K562 (cell line): ENCODE results near the gene PLA2G4A.

Experiments
- CBFB ChIP-seq: sonication (generic); formaldehyde crosslinking; IDR thresholded peaks from 2 replicates; pipeline ENCODE4 v1.4.0; 2020; ENCODE audit warnings: mild to moderate bottlenecking, missing genetic modification reagents
- TF ChIP-seq, protein P1 (sequence below): sonication (generic); formaldehyde crosslinking; IDR thresholded peaks from 2 replicates; pipeline ENCODE4 v1.5.0; 2020; ENCODE audit warnings: missing genetic modification reagents

DNA sequence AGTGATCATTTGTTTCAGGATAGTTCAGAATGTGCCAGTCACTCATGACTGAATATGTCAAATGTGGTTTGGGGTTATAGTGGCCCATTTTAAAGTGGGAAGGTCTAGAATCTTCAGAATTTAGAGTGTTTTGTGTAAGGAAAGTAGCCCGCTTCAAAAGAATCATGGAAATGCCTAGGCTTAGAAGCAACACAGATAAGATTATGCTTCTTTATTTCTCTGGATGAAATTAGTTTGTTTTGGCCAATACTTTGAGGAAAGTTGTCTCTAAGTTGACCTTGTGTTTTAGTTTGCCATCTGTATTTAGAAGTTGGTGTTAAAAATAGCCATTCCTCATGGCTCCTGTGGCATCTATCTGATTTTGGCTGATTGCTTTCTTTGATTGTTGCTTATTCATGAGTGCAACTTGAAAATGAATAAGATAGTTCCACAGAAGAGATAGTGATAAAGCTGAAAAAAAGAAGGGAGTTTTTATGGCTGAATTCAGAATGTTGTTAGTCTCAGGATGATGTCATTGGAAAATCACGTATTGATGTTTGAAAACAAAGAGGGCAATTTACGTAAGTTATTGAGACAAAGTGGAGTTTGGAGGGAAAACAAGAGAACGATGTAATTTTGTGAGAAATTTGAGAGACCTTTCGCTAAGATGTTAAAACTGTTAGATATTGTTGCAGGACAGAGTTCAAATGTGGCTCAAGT lies 71.9 kb downstream of the PLA2G4A start:
- TF ChIP-seq, protein P1, sequence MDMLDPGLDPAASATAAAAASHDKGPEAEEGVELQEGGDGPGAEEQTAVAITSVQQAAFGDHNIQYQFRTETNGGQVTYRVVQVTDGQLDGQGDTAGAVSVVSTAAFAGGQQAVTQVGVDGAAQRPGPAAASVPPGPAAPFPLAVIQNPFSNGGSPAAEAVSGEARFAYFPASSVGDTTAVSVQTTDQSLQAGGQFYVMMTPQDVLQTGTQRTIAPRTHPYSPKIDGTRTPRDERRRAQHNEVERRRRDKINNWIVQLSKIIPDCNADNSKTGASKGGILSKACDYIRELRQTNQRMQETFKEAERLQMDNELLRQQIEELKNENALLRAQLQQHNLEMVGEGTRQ (CRISPR knock-in tag), result no peak
- TF ChIP-seq CBFB (CRISPR knock-in tag), result no peak
